Jurkat, Clone E6-1 (cell line): ENCODE measurements around the gene ZNF385B.
"Not testable (repeated sequence)": the region's sequence is repeated elsewhere in the genome, so short reads cannot be mapped to it uniquely, and the experiment has no call there.

ENCODE experiments used
- DNase-seq: peaks from one replicate; pipeline ENCODE4 v3.0.0-alpha.2; 2011; ENCODE audit warnings: low read depth, low spot score
- H3K4me3 ChIP-seq: 2 replicates; pipeline ENCODE4 v1.5.1; 2011; ENCODE audit warnings: mild to moderate bottlenecking, low read length, control low read depth, moderate library complexity

The ZNF385B gene

DNA sequence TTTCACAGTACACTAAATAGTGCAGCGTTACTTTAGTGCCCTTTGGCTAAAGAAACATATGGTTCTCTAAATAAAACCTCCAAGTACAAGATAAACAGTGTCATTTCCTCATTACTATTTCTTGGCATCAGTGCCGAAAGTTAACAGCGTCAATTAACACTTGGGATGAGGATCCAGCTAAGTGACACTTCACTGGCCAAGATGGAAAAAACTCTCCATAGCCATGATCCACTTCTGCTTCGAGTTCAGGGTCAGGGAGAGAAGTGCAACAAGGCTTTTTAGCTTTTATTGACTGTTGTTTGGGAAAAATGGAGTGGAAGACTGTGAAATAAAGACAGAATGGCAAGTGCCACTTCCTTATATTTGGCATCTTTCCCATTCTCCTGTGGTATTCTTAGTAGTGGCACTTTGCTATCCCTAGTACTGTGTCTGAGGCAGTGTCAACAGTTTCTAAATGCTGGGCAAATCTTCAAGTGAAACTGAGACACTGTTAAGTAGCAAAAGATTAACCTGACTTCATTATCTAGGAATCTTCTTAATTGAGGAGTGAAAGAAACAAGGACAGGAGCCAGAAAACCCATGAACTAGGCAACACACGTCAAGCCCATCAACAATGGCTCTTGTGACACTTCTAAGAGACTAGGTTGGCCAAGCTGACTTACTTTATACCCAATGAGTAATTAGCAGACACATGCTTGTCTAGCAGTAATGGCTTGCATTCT lies 374.2 kb downstream of the ZNF385B start:
- H3K4me3 ChIP-seq, result no peak overlapping the region
- DNase-seq, result no peak

DNA sequence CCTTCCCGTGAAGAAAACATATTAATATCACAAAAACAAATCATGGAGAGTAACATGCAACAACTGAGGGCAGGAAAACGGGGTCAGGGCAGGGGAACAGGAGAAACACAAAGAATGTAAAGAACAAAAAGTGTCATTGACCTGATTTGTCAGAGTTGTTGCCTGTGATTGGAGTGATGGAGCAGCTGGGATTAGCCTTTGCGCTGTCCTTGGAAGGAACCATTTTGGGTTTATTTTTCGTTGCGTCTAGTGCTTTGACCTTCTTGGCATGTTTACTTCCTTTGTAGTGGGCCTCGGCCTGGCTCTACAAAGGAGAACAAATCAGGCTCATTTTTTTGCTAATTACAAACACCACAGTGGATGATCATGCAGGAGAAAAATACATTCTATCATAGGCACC lies 378.3 kb downstream of the ZNF385B start:
- DNase-seq, result no peak
- H3K4me3 ChIP-seq, result no peak overlapping the region

- no peak overlapping the region for H3K4me3 ChIP-seq
- DNase-seq, result no peak
Observed at GRCh38 chr2:179479947-179480346, 381.5 kb downstream of the ZNF385B start.

DNA sequence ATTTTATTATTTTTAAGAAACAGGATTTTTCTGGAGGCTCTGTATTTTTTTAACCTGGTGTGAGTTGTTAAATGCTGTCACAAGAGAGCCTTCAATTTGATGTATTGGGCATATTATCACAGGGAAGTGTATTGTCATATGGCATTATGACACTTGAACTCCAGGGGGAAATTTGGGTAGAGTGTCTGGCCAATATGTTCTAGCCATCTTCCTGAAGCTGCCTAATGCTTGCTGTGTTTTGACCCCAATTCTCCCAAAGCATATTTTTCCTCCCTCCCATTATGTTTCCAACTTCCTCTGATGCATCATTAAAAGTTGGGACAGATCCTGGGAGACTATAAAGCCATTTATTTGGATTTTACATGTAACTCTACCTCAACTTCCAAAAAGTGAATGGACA lies 382.6 kb downstream of the ZNF385B start:
- no peak for DNase-seq

GRCh38 chr2:179470992-179471391 lies 390.4 kb downstream of the ZNF385B start:
- no peak overlapping the region for H3K4me3 ChIP-seq
- DNase-seq, result no peak

More for the DNA sequence above, 382.6 kb downstream of the ZNF385B start:
- no peak overlapping the region for H3K4me3 ChIP-seq

DNA sequence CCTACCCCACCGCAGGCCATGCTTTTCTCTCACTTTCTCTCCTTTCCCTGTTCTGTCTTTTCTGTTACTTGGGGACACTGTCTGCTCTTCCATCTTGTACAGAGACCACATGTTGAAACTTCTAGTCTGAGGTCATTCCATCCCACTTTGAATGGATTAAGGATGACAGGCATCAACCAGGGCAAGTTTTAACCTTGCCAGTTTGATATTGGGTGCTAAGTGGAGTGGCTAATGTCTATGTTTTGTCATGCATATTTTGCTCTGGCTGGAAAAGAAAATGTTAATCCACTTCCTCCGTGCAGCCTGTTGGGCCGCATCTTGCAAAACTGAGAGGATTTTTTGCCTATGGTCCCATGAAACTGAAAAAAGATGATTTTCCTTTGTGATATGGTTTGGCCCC lies 391.3 kb downstream of the ZNF385B start:
- no peak for DNase-seq

DNA sequence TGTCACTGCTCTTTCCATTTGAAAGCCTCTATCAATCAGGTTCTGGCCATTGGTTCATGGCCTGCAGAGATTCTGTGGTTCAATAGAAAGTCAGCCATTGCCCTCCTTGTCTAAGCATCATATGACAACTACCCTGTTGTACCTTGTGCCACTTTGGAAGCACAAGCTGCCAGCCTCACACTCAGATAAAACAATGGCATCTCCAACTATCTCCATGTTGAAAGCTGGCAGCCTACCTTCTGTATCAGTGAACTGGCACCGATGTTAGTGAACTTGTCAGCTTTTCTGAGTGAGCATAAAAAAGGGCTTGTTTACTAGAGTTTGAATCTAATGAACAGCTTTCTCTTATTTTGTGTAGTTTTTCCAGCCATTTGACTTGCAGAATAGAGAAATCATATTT lies 393.5 kb downstream of the ZNF385B start:
- no peak for DNase-seq
- H3K4me3 ChIP-seq, result no peak overlapping the region

More for the DNA sequence above, 391.3 kb downstream of the ZNF385B start:
- H3K4me3 ChIP-seq, result no peak overlapping the region

GRCh38 chr2:179467111-179467510 lies 394.3 kb downstream of the ZNF385B start:
- H3K4me3 ChIP-seq, result no peak overlapping the region

GRCh38 chr2:179461420-179461819 lies 400.0 kb downstream of the ZNF385B start:
- H3K4me3 ChIP-seq, result no peak overlapping the region
- DNase-seq, result no peak

More at GRCh38 chr2:179467111-179467510, 394.3 kb downstream of the ZNF385B start:
- DNase-seq, result no peak

GRCh38 chr2:179460181-179460929 lies 401.1 kb downstream of the ZNF385B start:
- H3K4me3 ChIP-seq, result no peak overlapping the region
- no peak for DNase-seq

- not testable (repeated sequence) for H3K4me3 ChIP-seq, DNase-seq
Observed at GRCh38 chr2:179458113-179458512, 403.3 kb downstream of the ZNF385B start.

- H3K4me3 ChIP-seq, result no peak overlapping the region
- DNase-seq, result no peak
Observed at GRCh38 chr2:179455824-179456223, 405.6 kb downstream of the ZNF385B start.

- no peak overlapping the region for H3K4me3 ChIP-seq
- no peak for DNase-seq
Observed at GRCh38 chr2:179455172-179455524, 406.3 kb downstream of the ZNF385B start.

GRCh38 chr2:179454443-179455171 lies 406.8 kb downstream of the ZNF385B start:
- DNase-seq, result no peak
- H3K4me3 ChIP-seq, result no peak overlapping the region

DNA sequence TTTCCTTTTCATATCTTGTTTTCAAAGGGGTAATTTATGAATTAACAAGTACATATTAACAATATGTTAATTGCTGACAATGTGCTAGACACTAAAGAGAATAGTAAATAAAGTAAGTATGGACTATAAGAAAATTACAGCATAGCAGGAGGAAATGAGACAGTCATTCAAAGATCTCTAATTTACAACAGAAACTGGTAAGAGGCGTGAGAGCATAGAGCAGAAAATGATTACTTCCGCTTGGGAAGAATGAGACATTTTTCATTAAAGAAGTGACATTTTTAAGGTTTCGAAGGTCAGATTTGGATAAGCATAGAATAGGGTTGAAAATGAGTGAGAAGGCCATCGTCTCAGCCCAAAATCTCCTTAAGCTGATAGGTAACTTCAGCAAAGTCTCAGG lies 412.4 kb downstream of the ZNF385B start:
- no peak overlapping the region for H3K4me3 ChIP-seq
- DNase-seq, result no peak

- H3K4me3 ChIP-seq, result no peak overlapping the region
- DNase-seq, result no peak
Observed at GRCh38 chr2:179447839-179448447, 413.5 kb downstream of the ZNF385B start.

DNA sequence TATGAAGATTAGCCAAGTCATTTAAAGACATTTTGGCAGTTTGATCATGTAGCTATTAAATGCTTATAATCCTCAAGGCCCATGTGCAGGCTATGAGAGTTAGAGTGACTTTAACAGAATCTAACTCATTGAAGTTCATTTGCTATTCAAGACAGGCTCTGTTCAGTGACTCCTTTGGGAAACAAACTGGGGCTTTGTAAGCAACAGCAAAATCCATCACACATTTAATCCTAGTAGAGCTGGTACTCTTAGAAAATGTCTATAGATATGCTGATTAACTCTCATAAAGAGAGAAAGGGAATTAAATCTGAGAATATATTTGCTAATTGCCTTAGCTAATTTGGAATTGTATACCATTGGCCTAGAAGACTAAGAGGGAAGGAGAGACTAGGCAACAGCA lies 414.0 kb downstream of the ZNF385B start:
- no peak for DNase-seq
- no peak overlapping the region for H3K4me3 ChIP-seq

GRCh38 chr2:179446476-179447141 lies 414.8 kb downstream of the ZNF385B start:
- H3K4me3 ChIP-seq, result no peak overlapping the region
- no peak for DNase-seq

DNA sequence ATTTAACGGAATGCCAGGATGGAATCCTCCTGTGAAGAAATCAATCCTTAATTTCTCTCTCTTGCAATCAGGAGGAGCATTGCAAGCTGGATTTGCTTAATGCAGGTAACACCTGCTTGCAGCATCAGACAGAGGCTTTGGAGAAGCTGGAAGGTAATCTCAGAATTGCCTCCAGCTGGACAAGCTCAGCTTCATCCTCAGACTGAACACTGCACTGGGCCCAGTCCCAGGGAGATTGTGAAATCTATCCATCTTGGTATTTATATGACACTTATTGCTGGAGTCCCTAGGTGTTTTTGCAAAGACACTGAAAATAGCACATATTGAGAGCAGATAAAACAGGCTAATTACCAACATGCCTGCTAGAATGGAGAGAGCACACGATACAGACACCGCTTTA lies 417.4 kb downstream of the ZNF385B start:
- DNase-seq, result no peak
- no peak overlapping the region for H3K4me3 ChIP-seq
